Astrocyte of the cerebellum (primary cell): Measurements from ENCODE around the gene CEP131.

ENCODE experiments used
- DNase-seq: peaks from one replicate; pipeline ENCODE4 v3.0.0-alpha.2; 2011; ENCODE audit warnings: low read depth
- H3K4me3 ChIP-seq: 2 replicates; pipeline ENCODE4 v1.5.1; 2011; ENCODE audit warnings: mild to moderate bottlenecking, low read depth, low read length, moderate library complexity
- in situ Hi-C: cut with HindIII; loops from 2 replicates; pipeline ENCODE4 v1.10.0; 2017; ENCODE audit warnings: low sequenced_read_pairs
- TF ChIP-seq, protein P1 (sequence below): IDR thresholded peaks from 2 replicates; pipeline ENCODE4 v1.5.1; 2012; ENCODE audit warnings: low read length, low read depth, moderate library complexity, mild to moderate bottlenecking; ENCODE audit errors: missing control alignments

The CEP131 gene

GRCh38 chr17:81234940-81235821, 12.4 kb upstream of the CEP131 start:
- TF ChIP-seq, protein P1, sequence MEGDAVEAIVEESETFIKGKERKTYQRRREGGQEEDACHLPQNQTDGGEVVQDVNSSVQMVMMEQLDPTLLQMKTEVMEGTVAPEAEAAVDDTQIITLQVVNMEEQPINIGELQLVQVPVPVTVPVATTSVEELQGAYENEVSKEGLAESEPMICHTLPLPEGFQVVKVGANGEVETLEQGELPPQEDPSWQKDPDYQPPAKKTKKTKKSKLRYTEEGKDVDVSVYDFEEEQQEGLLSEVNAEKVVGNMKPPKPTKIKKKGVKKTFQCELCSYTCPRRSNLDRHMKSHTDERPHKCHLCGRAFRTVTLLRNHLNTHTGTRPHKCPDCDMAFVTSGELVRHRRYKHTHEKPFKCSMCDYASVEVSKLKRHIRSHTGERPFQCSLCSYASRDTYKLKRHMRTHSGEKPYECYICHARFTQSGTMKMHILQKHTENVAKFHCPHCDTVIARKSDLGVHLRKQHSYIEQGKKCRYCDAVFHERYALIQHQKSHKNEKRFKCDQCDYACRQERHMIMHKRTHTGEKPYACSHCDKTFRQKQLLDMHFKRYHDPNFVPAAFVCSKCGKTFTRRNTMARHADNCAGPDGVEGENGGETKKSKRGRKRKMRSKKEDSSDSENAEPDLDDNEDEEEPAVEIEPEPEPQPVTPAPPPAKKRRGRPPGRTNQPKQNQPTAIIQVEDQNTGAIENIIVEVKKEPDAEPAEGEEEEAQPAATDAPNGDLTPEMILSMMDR, result no peak
- no peak for DNase-seq
- in situ Hi-C loops, result no loop called here
- H3K4me3 ChIP-seq, result no peak overlapping the region

DNA sequence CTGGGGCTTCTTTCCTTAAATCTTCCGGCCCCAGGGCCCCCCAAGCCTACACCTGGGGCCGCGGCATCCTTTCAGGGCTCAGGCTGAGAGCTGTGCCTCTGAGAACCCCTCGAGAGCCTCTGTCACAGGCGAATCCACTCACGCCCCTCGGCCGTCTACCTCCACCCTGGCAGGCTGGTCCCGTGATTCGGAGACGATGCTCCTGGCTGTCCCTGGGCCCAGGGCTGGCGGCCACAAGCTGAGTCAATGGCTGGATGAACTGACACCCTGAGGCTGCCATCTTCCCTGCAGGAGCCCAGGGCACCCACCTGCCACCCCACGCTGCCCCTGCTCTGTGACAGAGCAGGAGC, 11.7 kb upstream of the CEP131 start:
- in situ Hi-C loops, result no loop called here
- no peak overlapping the region for H3K4me3 ChIP-seq
- TF ChIP-seq, protein P1, result no peak
- DNase-seq, result no peak

DNA sequence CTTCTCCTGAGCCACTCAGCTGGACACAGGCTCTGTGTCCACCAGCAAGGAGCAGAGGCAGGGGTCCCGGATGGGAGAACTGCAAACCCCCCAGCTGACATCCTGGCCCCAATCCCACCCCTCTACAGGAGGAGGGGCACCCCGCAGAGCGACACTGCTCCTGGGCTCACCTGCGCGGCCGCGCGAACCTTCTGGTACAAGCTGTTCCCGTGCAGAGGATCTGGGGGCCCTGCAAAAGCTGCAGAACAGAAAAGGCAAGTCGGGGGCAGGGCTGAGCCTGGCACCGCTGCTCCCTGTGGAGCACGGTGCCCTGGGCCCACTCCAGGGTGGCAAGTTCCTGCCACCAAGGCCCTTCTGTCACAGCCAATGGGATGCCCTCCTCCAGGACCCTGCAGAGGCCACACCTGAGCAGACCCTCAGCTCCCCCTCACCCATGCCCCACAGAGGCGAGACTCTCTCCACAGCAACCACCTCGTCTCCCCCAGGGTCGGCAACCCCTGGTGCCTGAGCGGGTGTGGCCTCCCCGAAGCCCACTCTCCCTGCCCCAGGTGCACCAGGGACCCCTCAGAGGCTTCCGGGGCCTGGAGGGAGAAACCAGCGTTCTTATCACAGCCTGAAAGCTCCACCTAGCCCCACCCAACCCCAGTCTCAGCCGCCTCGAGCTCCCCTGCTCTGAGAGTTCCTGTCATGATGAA, 11.2 kb upstream of the CEP131 start:
- TF ChIP-seq, protein P1, result no peak
- DNase-seq, result no peak
- in situ Hi-C loops, result no loop called here
- no peak overlapping the region for H3K4me3 ChIP-seq

DNA sequence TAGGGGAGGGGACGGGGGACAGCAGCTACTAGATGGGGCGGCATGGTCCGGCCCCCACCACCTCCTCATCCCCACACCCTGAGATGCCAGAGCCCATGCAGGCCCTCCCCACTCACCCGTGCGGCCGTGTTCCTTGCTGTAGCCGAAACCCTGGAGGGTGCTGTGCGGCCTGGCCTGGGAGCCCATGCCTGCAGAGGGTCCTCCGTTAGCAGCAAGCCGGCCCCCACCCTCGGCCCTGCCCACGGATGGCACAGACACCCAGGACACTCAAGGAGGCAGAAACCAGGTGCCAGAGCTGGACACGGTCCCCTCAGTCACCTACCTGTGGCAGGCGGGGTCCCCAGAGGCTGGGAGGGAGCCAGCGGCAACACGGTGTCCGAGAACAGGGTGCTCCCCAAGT, 10.6 kb upstream of the CEP131 start:
- TF ChIP-seq, protein P1, result no peak
- H3K4me3 ChIP-seq, result no peak overlapping the region
- in situ Hi-C loops, result no loop called here
- DNase-seq, result no peak

DNA sequence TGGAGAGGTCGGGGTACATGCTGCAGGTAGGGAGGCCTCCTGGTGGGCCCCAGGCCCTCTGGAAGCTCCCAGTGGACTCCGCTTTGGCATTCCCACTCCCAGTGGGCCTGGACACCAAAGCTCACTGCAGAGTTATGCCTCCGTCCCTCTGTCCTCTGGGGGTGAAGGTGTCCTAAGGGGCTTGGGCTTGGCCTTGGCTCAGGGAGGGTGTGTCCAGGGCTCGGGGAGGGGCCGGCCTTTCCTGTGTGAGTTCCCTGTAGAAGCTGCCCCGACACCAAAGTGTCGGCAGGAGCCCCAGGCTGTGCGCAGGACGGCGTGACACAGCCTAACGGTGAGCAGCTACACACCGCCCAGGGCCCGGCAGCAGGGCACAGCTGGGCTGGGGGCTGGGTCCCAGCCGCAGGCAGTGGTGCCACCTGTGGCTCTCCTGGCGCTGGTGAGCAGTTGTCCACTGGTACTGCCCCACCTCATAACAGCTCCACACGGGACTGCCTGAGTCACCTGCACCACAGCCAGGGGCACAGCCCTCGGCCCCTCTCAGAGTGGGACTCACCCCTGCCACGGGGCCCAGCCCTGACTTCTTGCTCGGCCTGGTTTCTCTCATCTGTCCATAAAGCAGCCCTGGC, 10.0 kb upstream of the CEP131 start:
- TF ChIP-seq, protein P1, result no peak
- no peak overlapping the region for H3K4me3 ChIP-seq
- no peak for DNase-seq
- in situ Hi-C loops, result no loop called here

DNA sequence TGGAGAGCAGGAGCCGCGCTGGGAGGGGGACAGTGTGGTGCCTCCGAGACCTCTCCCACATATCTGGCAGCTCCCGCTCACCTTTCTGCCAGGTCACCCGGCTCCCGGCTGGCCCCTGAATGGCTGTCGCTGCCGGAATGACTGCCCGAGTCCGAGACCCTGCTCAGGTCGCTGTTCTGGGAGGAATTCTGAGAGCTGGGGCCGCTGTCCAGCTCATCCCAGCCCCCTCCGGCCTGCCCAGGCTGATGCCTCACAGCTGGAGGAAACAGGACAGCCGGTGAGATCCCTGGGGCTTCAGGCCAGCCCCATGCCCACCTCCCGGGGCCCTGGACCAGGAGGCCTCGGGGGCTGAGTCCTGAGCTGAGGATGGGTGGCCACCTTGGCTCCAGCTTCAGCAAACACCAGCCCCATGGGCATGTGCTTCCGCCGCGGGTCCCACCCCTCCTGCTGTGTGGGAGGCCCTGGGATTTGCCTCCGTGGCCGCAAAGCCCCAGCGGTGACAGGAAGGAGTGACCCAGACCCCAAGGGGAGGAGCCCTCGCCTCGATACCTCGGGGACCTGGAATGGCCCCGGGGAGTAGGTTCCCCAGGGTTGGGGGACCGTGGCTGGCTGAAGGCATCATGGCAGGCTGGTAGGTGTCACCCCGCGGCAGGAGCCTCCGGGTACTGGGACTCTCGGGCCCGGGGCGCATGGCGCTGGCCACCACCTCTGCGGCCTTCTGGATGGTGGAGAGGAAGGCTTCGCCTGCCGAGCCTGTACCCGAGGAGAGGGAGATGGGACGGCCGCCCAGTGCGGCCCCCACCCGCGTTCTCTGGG, 9.2 kb upstream of the CEP131 start:
- in situ Hi-C loops, result no loop called here
- TF ChIP-seq, protein P1, result no peak
- H3K4me3 ChIP-seq, result no peak overlapping the region
- DNase-seq, result no peak
